GM19438 (cell line): ENCODE results near the gene PPP1R13L.
"Not testable (repeated sequence)": the region's sequence is repeated elsewhere in the genome, so short reads cannot be mapped to it uniquely, and the experiment has no call there.

Experiments
- ATAC-seq: cut with Tn5 transposase; IDR thresholded peaks from one replicate; pipeline ENCODE4 v1.9.1; 2021; ENCODE audit warnings: low read depth; ENCODE audit not compliant: unreplicated experiment

The PPP1R13L gene

GRCh38 chr19:45432543-45432942, 27.7 kb upstream of the PPP1R13L start:
- not testable (repeated sequence) for ATAC-seq

- not testable (repeated sequence) for ATAC-seq
These were observed 26.1 kb upstream of the PPP1R13L start for GRCh38 chr19:45431008-45431407.

- ATAC-seq = not testable (repeated sequence)
These were observed 25.0 kb upstream of the PPP1R13L start for GRCh38 chr19:45429896-45430295.

- no peak for ATAC-seq
These were observed 23.7 kb upstream of the PPP1R13L start for GRCh38 chr19:45428384-45429231.

- peak; percentile 8 for ATAC-seq
These were observed 19.6 kb upstream of the PPP1R13L start for GRCh38 chr19:45424191-45425058.

- ATAC-seq = peak; percentile 58
These were observed 18.8 kb upstream of the PPP1R13L start, which contains the start of gene ERCC1 for GRCh38 chr19:45423589-45424190. Gene ERCC1 (minus strand): TSS chr19:45423917. CDS start chr19:45423374, 543 bp downstream.

- no peak for ATAC-seq
These were observed 18.2 kb upstream of the PPP1R13L start for GRCh38 chr19:45423033-45423588.

- ATAC-seq = no peak
These were observed 17.2 kb upstream of the PPP1R13L start for GRCh38 chr19:45421947-45422498.

GRCh38 chr19:45420871-45421270, 16.0 kb upstream of the PPP1R13L start:
- no peak for ATAC-seq

GRCh38 chr19:45420356-45420755, 15.5 kb upstream of the PPP1R13L start:
- ATAC-seq = no peak

GRCh38 chr19:45419895-45420294, 15.0 kb upstream of the PPP1R13L start:
- no peak for ATAC-seq

- ATAC-seq = peak; percentile 46
These were observed 14.5 kb upstream of the PPP1R13L start for GRCh38 chr19:45419396-45419795.

GRCh38 chr19:45418802-45419201, 13.9 kb upstream of the PPP1R13L start:
- no peak for ATAC-seq

GRCh38 chr19:45417151-45417550, 12.3 kb upstream of the PPP1R13L start:
- no peak for ATAC-seq

GRCh38 chr19:45414468-45414867, 9.6 kb upstream of the PPP1R13L start:
- no peak for ATAC-seq

GRCh38 chr19:45413497-45413896, 8.6 kb upstream of the PPP1R13L start:
- no peak for ATAC-seq

GRCh38 chr19:45410330-45410729, 5.5 kb upstream of the PPP1R13L start:
- ATAC-seq = not testable (repeated sequence)

GRCh38 chr19:45409557-45409920, 4.7 kb upstream of the PPP1R13L start:
- no peak for ATAC-seq

- ATAC-seq = no peak
These were observed 4.1 kb upstream of the PPP1R13L start for GRCh38 chr19:45408830-45409556.

GRCh38 chr19:45408121-45408520, 3.3 kb upstream of the PPP1R13L start:
- no peak for ATAC-seq
